ENCODE results near the gene GRIK3.

GRCh38 chr1:36872858-36873257 lies 161.5 kb downstream of the GRIK3 start:
- TF ChIP-seq CTCF (IDR thresholded peaks at IDR 0.05; ENCODE audit: low read depth, low read length, missing input control): no peak
- no peak for TF ChIP-seq HNF4A (conservative IDR thresholded peaks at IDR 0.05)
- TF ChIP-seq FOXA2 (IDR thresholded peaks at IDR 0.05): no peak
- no peak for TF ChIP-seq EGR1 (IDR thresholded peaks at IDR 0.05; ENCODE audit: low read depth in 2 of 2)
- no peak for TF ChIP-seq HNF4G (IDR thresholded peaks at IDR 0.05)
- TF ChIP-seq JUND (IDR thresholded peaks at IDR 0.05): no peak
- TF ChIP-seq YY1 (IDR thresholded peaks at IDR 0.05): no peak
- TF ChIP-seq, protein P1, sequence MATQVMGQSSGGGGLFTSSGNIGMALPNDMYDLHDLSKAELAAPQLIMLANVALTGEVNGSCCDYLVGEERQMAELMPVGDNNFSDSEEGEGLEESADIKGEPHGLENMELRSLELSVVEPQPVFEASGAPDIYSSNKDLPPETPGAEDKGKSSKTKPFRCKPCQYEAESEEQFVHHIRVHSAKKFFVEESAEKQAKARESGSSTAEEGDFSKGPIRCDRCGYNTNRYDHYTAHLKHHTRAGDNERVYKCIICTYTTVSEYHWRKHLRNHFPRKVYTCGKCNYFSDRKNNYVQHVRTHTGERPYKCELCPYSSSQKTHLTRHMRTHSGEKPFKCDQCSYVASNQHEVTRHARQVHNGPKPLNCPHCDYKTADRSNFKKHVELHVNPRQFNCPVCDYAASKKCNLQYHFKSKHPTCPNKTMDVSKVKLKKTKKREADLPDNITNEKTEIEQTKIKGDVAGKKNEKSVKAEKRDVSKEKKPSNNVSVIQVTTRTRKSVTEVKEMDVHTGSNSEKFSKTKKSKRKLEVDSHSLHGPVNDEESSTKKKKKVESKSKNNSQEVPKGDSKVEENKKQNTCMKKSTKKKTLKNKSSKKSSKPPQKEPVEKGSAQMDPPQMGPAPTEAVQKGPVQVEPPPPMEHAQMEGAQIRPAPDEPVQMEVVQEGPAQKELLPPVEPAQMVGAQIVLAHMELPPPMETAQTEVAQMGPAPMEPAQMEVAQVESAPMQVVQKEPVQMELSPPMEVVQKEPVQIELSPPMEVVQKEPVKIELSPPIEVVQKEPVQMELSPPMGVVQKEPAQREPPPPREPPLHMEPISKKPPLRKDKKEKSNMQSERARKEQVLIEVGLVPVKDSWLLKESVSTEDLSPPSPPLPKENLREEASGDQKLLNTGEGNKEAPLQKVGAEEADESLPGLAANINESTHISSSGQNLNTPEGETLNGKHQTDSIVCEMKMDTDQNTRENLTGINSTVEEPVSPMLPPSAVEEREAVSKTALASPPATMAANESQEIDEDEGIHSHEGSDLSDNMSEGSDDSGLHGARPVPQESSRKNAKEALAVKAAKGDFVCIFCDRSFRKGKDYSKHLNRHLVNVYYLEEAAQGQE (IDR thresholded peaks at IDR 0.05): no peak
- TF ChIP-seq, protein P2, sequence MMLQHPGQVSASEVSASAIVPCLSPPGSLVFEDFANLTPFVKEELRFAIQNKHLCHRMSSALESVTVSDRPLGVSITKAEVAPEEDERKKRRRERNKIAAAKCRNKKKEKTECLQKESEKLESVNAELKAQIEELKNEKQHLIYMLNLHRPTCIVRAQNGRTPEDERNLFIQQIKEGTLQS (IDR thresholded peaks at IDR 0.05): no peak
- TF ChIP-seq SP1 (IDR thresholded peaks at IDR 0.05): no peak
- TF ChIP-seq ZBTB33 (IDR thresholded peaks at IDR 0.05): no peak
- no peak for TF ChIP-seq TAF1 (conservative IDR thresholded peaks at IDR 0.05)

Measured in liver (tissue), 3 donors.